ENCODE data around the gene FAM53C. TPM values are rescaled to one million over a fixed set of nuclear protein-coding genes. Genes with fewer than 3 reads are reported as not detected.

Gene FAM53C
- polyA plus RNA-seq, 3 donors = 24.9 to 92.2 (median 28.7) TPM

DNA sequence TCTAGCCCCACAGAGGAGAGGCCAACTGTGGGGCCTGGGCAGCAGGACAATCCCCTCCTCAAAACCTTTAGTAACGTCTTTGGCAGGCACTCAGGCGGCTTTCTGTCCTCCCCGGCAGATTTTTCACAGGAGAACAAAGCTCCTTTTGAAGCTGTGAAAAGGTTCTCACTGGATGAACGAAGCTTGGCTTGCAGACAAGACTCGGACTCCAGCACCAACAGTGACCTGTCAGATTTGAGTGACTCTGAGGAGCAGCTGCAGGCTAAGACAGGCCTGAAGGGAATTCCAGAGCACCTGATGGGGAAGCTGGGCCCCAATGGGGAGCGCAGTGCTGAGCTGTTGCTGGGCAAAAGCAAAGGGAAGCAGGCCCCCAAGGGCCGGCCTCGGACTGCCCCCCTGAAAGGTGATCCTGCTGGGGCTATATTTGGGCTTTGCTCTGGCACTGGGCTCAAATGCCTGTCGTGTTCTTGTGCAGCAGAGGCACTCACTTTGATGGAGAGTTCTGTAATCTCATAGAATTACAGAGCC lies 53.9 kb downstream of the FAM53C start:
- WGBS (ENCODE audit: insufficient coverage) = over 99% methylated on average over 8 of the region's 9 CpGs
- no peak overlapping the region for H2AFZ ChIP-seq (ENCODE audit: insufficient read depth, low read depth, low read length, poor library complexity, severe bottlenecking)
- no peak overlapping the region for H3K4me3 ChIP-seq (replicated peaks in 1 of 3; ENCODE audit: low read depth in 2 of 3, low read length in 3 of 3)
- H3K79me2 ChIP-seq (ENCODE audit: insufficient read depth, low read length) = peaks cover 12% of the 10 kb centered on the region
- no peak overlapping the region for H3K4me2 ChIP-seq (replicated peaks; ENCODE audit: extremely low read depth, low read length, poor library complexity, severe bottlenecking)
- no peaks in the 10 kb centered on the region for H3K4me1 ChIP-seq (ENCODE audit: control insufficient read depth in 1 of 2, insufficient read depth in 2 of 2, low read length in 2 of 2)
- H3K27ac ChIP-seq (ENCODE audit: low read depth in 1 of 2, low read length in 2 of 2) = no peak overlapping the region
- H3K27me3 ChIP-seq (ENCODE audit: control insufficient read depth in 2 of 2, insufficient read depth in 2 of 2, low read length in 2 of 2) = no peaks in the 10 kb centered on the region
- TF ChIP-seq, protein P1, sequence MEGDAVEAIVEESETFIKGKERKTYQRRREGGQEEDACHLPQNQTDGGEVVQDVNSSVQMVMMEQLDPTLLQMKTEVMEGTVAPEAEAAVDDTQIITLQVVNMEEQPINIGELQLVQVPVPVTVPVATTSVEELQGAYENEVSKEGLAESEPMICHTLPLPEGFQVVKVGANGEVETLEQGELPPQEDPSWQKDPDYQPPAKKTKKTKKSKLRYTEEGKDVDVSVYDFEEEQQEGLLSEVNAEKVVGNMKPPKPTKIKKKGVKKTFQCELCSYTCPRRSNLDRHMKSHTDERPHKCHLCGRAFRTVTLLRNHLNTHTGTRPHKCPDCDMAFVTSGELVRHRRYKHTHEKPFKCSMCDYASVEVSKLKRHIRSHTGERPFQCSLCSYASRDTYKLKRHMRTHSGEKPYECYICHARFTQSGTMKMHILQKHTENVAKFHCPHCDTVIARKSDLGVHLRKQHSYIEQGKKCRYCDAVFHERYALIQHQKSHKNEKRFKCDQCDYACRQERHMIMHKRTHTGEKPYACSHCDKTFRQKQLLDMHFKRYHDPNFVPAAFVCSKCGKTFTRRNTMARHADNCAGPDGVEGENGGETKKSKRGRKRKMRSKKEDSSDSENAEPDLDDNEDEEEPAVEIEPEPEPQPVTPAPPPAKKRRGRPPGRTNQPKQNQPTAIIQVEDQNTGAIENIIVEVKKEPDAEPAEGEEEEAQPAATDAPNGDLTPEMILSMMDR (IDR thresholded peaks at IDR 0.05) = no peak
- Mint-ChIP-seq H3K4me1 (no peaks in the 10 kb centered on the region), H3K27ac (peak overlapping the region in 2 of 7 donors; percentile 46 to 74), H3K4me3 (no peak overlapping the region), H3K36me3 (peaks cover 76 to 87% of the 10 kb centered on the region in 2 donors), H3K9me3 (no peaks in the 10 kb centered on the region), H3K27me3 (ENCODE audit: low read depth in 3 of 3) (no peaks in the 10 kb centered on the region)
- DNase-seq = no peak
- H3K9me3 ChIP-seq (replicated peaks in 1 of 2; ENCODE audit: control insufficient read depth in 1 of 2, insufficient read depth in 1 of 2, low read length in 2 of 2) = no peaks in the 10 kb centered on the region
- peaks cover 67% of the 10 kb centered on the region for H4K20me1 ChIP-seq (ENCODE audit: insufficient read depth, low read length)
- no peak overlapping the region for H3K9ac ChIP-seq (ENCODE audit: insufficient read depth, low read length, poor library complexity, severe bottlenecking)
- intact Hi-C loops (cut with micrococcal nuclease) = no loop called here
- H3K36me3 ChIP-seq (replicated peaks in 1 of 2; ENCODE audit: control insufficient read depth in 1 of 2, insufficient read depth in 2 of 2, low read length in 2 of 2) = peaks cover 81 to 99% of the 10 kb centered on the region in 2 donors

Other genes starting within 250 kb of the FAM53C start
- not detected for gene NME5, start 198.8 kb upstream of the FAM53C start, polyA plus RNA-seq
- gene BRD8, start 159.6 kb upstream of the FAM53C start, polyA plus RNA-seq = 10 to 100 TPM in 2 of 3 donors, 1 to 10 TPM in 1; 9.8 to 19.6 (median 17.6) TPM
- not detected for gene KIF20A, start 159.2 kb upstream of the FAM53C start, polyA plus RNA-seq
- 10 to 100 TPM in 2 of 3 donors, 1 to 10 TPM in 1; 7.8 to 15.9 (median 12.8) TPM for gene CDC23, start 124.9 kb upstream of the FAM53C start, polyA plus RNA-seq
- gene GFRA3, start 63.6 kb upstream of the FAM53C start, polyA plus RNA-seq = not detected
- not detected for gene CDC25C, start 6.5 kb upstream of the FAM53C start, polyA plus RNA-seq
- gene KDM3B, start 14.4 kb downstream of the FAM53C start, polyA plus RNA-seq = 10 to 100 TPM; 11.7 to 52.1 (median 17.4) TPM
- gene REEP2, start 100.8 kb downstream of the FAM53C start, polyA plus RNA-seq = not detected
- gene EGR1, start 127.2 kb downstream of the FAM53C start, polyA plus RNA-seq = 100 to 1,000 TPM in 1 of 3 donors, 10 to 100 TPM in 1, 1 to 10 TPM in 1; 8.4 to 105 (median 16.9) TPM
- 10 to 100 TPM; 34.8 to 71.4 (median 61.6) TPM for gene ETF1, start 205.0 kb downstream of the FAM53C start, polyA plus RNA-seq
- 10 to 100 TPM; 67.8 to 82.4 (median 81.8) TPM for gene HSPA9, start 237.1 kb downstream of the FAM53C start, polyA plus RNA-seq

Data from CD14-positive monocyte (primary cell).